ENCODE measurements around the gene UBALD1.

UBALD1 gene

GRCh38 chr16:4614571-4615383 lies at the start of gene UBALD1:
Gene UBALD1 (minus strand): TSS chr16:4614888. CDS start chr16:4614797, 91 bp downstream.
- peak; percentile 94 for DNase-seq (ENCODE audit: low spot score)

- DNase-seq (ENCODE audit: low spot score), result no peak
Observed at GRCh38 chr16:4663777-4664465, 49.2 kb upstream of the UBALD1 start.

- DNase-seq (ENCODE audit: low spot score), result no peak
Observed at GRCh38 chr16:4663465-4663776, 48.7 kb upstream of the UBALD1 start.

GRCh38 chr16:4661661-4662060 lies 47.0 kb upstream of the UBALD1 start:
- no peak for DNase-seq (ENCODE audit: low spot score)

- peak; percentile 73 for DNase-seq (ENCODE audit: low spot score)
Observed at GRCh38 chr16:4660454-4661007, 45.8 kb upstream of the UBALD1 start.

- DNase-seq (ENCODE audit: low spot score), result no peak
Observed at GRCh38 chr16:4659363-4660353, 45.0 kb upstream of the UBALD1 start.

GRCh38 chr16:4656695-4657686 lies 42.3 kb upstream of the UBALD1 start:
- DNase-seq (ENCODE audit: low spot score), result no peak

- DNase-seq (ENCODE audit: low spot score), result no peak
Observed at GRCh38 chr16:4656221-4656620, 41.5 kb upstream of the UBALD1 start.

GRCh38 chr16:4655801-4656200 lies 41.1 kb upstream of the UBALD1 start:
- no peak for DNase-seq (ENCODE audit: low spot score)

- DNase-seq (ENCODE audit: low spot score), result no peak
Observed at GRCh38 chr16:4654964-4655590, 40.4 kb upstream of the UBALD1 start.

- no peak for DNase-seq (ENCODE audit: low spot score)
Observed at GRCh38 chr16:4654011-4654963, 39.6 kb upstream of the UBALD1 start.

- no peak for DNase-seq (ENCODE audit: low spot score)
Observed at GRCh38 chr16:4652561-4652960, 37.9 kb upstream of the UBALD1 start.

GRCh38 chr16:4651827-4652226 lies 37.1 kb upstream of the UBALD1 start:
- no peak for DNase-seq (ENCODE audit: low spot score)

GRCh38 chr16:4650443-4651074 lies 35.9 kb upstream of the UBALD1 start:
- peak; percentile 82 for DNase-seq (ENCODE audit: low spot score)

GRCh38 chr16:4649744-4650442 lies 35.2 kb upstream of the UBALD1 start:
- no peak for DNase-seq (ENCODE audit: low spot score)

- DNase-seq (ENCODE audit: low spot score), result no peak
Observed at GRCh38 chr16:4648917-4649316, 34.2 kb upstream of the UBALD1 start.

GRCh38 chr16:4647644-4647980 lies 32.9 kb upstream of the UBALD1 start:
- no peak for DNase-seq (ENCODE audit: low spot score)

Data from AG08396 (cell line).